Spleen (tissue), 7 donors: Measurements from ENCODE around the gene CLEC10A.

ENCODE experiments used
- CTCF ChIP-seq, 11 experiments: fragments of 200-600 bp in 7 of 11; fragments of 450-650 bp in 4 of 11; sonication (generic) in 4 of 11; IDR thresholded peaks in 8 of 11; conservative IDR thresholded peaks in 3 of 11; 1 replicate in 7 of 11; 2 replicates in 4 of 11; pipeline versions ENCODE4 v1.4.0 to v1.8.0; 2016 to 2021; ENCODE audit warnings: antibody characterized with exemption in 11 of 11, inconsistent platforms in 4 of 11, mild to moderate bottlenecking in 1 of 11
- POLR2AphosphoS5 ChIP-seq, 3 donors: sonication (generic); formaldehyde crosslinking; IDR thresholded peaks; one replicate each; pipeline ENCODE4 v1.5.1; 2017; ENCODE audit warnings: antibody characterized with exemption in 3 of 3
- donor health status: DM: no; HTN: no; CAD: no; lungs with moderate emphysema.
- donor health status: DM: no; HTN: no; CAD: no.
- donor health status: DM: no; HTN: no; CAD: no.

- TF ChIP-seq POLR2AphosphoS5 (IDR thresholded peaks at IDR 0.05) (no peak), CTCF (IDR thresholded peaks at IDR 0.05 in 8 of 11, conservative IDR thresholded peaks at IDR 0.05 in 3 of 11) (no peak)
Measured at GRCh38 chr17:7102421-7102820, 22.4 kb upstream of the CLEC10A start.
